PC-3 (cell line): Measurements from ENCODE around the gene SERPINB5.

ENCODE experiments used
- CTCF ChIP-seq: fragments of 300-600 bp; sonication (generic); conservative IDR thresholded peaks from 2 replicates; pipeline ENCODE4 v1.5.1; 2017; ENCODE audit warnings: antibody characterized with exemption, low read depth, mild to moderate bottlenecking, low read length
- EZH2 ChIP-seq: fragments of 300-600 bp; sonication (generic); IDR thresholded peaks from one replicate; pipeline ENCODE4 v1.6.1; 2017; ENCODE audit warnings: antibody characterized with exemption, mild to moderate bottlenecking, low read length; ENCODE audit not compliant: unreplicated experiment

- TF ChIP-seq CTCF, result peak; percentile 28; the same call in 1 of the 2 replicates
- TF ChIP-seq EZH2, result no peak
Measured at GRCh38 chr18:63514888-63515678, 38.3 kb downstream of the SERPINB5 start.
